NCI-H2029 (cell line): ENCODE results near the gene BHLHE41.
A peak's percentile ranks its signal among the peaks of the same experiment; 100 is the strongest.

Experiments used
- DNase-seq: peaks from one replicate; lab custom pipeline; 2025; lab: John Stamatoyannopoulos, UW

The BHLHE41 gene

DNA sequence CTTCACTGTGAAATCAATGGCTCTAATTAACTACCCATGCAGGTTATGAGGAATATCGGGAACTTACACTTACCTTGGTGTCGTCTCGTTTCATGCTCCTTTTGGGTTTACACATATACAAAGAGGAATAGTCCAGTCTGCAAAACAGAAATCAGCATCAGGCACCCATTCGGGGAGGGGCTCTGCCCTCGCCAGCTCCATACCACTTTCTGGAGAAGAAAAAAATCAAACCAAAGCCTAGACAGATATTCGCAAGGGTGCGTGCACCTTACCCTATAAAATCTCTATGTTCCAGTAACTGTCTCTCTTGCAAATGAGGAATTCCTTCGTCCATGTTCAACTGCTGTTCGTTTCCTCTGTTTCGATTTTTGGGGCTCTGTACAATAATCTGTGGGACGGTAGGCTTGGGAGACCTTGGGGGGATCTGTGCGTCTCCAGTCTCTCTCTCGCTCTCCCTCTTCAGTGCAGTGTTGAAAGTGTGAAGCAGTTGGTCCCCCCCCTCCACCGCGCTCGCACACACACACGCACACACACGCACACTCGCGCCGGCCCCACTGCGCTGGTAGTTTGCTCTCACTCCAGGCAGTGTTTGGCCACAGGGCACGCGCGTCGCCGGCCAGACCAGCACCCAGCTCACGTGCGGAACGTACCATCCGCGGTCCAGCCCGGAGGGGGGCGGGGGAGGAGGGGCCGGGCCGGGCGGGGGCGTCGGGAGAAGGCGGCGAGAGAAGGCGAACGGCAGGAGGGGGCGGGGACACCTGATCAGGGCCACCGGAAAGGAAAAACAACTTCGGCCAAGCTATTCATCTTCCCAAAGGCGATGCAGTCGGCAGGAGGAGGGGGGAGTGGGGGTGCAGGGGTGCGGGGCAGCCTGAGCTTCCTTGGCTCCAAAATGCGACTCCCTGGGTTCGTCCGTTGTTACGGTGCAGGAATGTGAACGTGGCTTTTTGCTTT lies at the start of gene BHLHE41:
Gene BHLHE41 (minus strand): TSS at position 592 of the 954 bp plus-strand sequence. CDS start 258 bp downstream, at position 334.
- DNase-seq: no peak

DNA sequence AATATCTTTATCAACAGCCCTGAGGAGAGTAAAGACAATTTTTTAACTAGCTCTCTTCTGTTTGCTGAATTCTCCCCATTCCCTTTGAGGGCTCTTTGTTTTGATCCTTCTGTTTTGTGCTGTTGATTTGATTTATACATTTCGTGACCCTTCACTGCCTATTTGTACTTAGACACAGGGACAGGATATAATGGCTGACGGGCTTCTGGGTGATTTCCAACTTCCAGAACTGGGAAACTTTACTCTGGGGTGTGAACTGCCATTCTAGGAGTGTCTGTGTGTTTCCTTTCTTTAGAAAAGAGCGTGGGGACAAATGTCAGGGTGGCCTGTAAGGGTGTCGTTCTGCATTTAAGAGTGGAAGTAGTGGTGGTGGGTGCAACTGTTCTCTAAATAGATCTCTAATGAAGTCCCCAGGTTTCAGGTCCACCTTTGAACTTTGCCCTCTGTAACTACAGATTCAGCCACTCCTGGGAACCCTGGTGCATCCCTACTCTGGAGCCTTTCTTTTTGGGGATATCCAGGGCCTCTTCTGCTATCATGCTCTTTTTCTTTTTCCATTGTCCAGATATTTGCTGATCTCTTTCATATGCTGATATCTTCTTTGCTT lies 48.2 kb upstream of the BHLHE41 start:
- DNase-seq: no peak

DNA sequence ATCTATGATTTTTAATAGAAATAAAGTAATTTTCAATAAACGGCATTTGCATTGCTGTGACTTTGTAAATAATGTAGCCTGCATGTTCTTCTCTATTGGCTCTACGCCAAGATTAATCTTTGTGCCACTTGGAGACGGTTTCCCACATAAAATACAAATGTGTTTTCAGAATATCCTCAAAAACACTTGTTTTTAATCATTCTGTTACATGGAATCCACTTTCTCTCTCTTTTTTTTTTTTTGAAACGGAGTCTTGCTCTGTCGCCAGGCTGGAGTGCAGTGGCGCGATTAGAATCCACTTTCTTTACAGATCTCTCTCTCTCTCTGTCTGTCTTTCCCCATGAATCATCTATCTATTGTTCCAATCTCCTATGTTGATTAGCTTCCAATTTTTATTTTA lies 47.7 kb upstream of the BHLHE41 start:
- DNase-seq: no peak

DNA sequence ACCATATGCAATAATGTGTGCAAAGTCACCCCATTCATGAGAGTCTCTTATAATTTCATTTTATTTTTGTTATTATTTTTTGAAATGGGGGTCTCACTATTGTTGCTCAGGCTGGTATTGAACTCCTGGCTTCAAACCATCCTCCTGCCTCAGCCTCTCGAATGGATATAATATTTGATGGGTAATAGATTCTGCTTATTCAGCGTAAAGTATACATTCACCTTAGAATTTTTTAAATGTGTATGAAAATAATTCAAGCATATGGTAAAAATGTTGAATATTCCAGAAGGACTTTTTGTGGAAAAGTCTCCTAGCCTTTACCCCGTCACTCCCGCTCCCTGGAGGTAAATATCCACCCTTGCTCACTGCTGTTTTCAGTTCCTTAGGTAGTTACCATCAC lies 47.2 kb upstream of the BHLHE41 start:
- no peak for DNase-seq

DNA sequence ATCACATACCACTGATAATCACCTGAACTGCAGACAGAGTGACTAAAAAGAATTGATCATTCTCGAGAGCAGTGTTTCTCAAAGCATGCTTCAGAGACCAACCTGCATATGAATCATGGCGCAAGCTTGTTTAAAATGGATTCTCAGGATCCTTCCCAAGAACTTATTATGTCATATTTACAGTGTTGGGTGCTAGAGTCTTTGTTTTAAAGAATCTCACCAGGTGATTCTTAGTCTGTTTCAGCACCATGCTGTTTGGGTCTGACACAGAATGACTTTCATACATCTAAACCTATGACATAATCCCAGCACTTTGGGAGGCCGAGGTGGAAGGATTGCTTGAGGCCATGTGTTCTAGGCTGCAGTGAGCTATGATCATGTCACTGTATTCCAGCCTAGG lies 39.3 kb upstream of the BHLHE41 start:
- DNase-seq: no peak

DNA sequence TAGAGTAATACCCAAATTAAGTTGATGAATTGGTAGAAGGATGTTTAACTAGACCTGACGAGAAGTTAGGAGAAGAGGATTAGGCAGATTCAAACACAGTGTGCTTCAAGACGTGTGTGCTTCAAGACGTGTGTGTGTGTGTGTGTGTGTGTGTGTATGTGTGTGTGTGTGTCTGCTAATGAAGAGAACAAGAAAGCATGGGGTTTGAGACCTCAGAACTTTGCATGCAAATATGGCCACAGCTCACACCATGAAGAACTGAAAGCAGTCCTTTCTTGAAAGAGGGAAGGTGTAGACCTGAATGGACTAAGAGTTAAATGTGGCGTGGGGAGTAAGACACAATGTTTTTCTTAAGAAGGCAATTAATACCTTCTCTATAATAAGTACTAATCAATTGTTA lies 38.1 kb upstream of the BHLHE41 start:
- no peak for DNase-seq

DNA sequence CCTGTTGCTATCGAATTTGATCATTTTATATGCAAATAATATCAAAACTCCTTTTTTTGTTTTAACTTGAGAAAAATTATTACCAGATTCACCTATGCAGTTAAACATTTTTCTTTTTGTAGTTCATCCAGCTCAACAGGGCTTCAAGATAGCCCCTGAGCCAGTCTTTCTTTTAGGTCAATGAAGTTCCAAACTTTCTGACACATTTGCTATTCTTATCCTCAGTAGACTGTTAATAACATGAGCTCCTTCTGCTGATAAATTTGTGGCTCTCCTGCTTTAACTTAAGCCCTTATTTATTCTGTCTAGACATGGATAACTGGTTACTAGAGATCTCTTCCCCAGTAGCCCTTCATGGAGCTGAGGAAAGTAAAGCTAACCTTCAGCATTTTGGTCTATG lies 37.3 kb upstream of the BHLHE41 start:
- DNase-seq: no peak

DNA sequence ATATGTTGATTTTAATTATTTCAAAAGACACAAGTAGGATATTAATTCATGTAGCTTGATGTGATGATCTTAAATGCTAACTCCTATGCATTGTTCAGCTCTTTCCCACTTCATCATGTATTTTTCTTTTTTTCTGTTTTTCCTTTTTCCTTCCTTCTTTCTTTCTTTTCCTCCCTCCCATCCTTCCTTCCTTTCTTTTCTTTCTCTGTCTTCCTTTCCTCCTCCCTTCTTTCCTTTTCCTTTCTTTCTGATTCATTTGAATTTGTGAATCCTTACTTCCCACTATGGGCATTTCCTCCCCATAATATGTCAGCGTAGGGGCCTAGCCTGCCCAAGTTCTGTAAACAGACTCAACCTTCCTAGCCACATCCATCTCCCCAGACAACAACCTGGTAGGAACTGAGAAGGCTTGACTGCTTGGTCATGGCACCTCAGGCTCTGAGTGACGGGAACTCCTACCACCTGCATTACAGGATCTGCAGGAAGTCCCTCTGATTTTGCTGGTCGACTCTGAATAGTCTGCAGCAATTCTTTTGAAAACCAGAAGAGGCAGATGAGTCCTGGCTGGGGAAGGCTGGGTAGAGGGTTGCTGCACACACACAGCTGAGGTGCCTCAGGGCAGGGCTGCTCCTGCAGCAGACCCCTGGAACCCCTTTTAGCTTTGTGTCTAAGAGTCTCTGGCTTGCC lies 33.4 kb upstream of the BHLHE41 start:
- no peak for DNase-seq

DNA sequence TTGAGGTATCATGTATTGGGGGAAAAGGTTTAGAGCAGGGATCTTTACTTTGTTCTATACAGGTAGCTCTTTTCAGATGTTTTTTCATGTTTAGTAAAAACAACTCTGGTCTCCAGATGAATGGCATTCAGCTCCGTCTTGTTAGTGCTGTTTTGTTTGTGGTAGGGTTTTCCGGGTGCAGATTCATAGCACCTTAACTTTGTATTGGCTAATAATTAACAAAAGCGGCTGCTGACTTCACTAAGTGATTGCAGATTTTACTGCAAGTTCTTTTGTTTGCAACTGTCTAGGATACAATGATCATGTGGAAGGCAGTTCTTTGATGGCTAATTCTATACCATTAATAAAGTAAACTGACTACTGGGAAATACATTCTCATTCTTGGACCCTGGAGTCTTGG lies 32.2 kb upstream of the BHLHE41 start:
- no peak for DNase-seq

DNA sequence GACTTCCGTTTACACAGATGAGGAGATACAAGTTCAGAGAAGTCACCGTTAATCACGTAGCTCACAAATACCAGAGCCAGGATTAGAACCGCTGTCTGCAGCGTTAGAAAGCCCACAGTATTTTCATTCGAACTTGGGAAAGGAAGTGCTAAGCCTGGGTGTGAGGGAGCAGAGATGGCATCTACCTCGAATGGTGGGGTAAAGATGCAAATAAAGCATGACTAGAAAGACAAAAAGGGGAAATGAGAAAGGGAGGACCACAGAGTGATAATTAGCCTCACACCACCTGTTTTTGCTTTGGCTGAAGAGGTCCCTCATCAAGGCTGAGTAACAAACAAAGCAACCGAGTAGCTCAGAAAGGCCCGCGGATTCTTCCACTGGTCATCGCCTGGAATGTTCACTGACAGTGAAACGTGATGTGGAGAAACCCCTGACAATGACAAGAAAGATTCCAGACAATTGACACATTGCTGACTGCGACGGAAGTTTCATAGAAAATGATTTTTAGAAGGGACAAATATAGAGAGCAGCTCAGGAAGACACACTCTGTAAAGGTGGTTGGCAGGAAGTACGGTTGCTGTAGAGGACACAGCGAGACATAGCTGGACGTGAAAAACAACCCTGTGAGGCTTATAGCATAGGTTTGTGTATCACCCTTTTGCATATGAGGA lies 31.5 kb upstream of the BHLHE41 start:
- no peak for DNase-seq

DNA sequence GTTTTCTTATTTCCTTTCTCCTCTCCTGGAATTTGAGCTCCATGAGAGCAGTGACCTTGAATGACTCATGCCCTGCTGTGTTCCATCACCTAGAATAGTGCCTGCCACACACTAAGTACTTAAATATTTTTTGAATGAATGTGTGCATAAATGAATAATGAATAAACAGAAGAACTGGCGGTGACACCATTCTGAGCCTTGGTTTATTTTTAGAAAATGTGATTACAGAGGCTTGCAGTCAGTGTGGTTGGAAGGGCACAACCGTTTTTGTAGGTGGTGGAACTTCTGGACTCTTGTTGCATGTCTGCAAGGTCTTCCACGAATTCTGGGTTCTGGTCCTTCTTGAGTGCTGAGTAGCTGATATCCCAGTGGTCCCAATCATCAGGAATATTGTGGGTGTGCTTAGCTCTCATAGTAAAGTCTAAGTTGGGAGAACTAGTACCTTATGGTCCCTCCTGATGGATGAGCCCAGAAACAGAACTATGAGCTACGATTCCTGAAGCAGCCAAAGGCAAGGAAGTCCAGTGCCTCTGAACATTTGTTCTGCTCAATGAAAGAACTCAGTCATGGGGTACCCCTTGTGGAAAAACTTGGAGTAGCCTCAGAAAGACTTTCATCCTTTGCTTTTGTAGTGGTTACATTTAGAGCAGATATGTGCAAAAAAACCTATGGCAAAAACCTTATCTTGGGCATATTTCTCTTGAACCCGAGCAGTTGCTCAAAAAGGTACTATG lies 28.8 kb upstream of the BHLHE41 start:
- DNase-seq: no peak

DNA sequence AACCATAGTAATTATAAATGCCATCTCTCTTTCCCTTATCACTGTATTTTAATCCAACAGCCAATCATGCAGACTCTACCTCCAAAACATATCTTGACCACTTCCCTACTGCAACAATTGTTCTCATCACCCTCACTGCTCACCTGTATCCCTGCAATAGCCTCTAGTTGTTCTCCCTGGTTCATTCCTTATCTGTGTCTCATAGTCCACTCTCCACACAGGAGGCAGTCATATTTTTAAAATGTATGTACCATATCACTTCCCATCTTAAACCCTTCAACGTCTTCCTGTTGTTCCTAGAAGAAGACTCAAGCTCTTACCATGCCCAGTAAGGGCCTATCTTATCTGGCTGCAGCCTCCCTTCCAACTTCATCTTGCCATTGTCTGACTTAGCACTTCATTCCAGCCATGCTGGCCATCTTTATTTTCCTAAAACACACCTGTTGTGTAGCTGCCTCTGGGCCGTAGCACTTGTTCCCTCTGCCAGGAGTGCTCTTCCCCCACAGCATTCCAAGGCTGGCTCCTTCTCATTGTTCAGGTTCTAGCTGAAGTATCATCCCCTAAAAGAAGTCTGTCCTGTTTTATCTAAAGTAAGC lies 27.8 kb upstream of the BHLHE41 start:
- DNase-seq: no peak

DNA sequence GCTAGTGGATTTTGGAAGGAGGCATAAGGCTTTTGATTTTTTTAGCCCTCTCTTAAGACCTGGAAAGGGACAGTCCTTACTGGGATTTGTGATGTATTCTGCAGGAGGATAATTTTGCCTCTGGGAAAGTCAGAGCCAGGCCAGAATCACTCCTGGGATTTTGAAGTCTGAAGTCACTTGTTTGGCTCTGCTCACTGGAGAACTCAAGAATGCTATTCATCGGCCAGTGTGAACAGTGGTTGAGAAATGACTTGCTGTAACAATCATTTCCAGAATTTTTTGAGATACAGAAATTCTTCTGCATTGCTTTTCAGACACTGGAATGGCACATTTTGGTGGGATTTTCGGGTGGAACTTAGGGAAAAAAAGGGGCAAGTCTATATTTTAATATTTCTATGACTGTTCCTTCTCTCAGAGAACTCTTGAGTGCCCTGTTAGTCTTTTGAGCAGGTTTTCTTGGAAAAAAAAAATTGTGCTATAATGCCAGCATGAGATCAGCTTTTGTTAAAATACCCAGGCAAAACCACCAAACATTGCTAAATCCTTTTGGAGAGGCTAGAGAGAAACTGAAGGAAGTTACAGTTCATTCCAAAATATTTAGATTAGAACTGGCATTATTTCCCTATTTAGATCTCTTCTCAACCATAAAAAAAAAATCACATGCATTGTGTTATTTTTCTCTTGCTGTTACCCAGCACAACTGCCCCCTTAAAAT lies 26.1 kb upstream of the BHLHE41 start:
- no peak for DNase-seq

DNA sequence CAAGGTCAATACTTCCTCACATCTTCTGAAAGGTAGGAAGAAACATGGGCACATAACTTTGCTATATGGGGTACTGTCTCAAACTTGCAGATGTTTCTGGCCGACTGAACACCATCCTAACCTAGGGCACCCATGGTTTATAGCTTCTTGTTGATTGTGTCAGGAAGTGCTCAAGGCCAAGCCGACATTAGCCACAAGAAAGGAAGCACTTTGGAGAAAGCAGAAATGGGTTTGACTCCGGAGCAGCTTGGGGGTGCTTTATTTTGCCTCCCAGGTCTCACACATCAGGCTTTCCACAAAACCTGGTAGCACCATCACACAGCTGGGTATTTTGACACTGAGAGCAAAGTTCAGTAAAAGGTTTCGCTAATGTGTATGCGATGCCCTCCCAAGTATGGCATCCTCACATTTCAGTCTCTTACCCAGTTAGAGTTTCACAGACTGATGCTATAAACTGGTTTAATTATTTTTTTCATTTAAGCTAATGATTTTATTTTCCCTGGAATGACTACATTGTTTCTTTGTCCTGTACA lies 25.2 kb upstream of the BHLHE41 start:
- DNase-seq: no peak

DNA sequence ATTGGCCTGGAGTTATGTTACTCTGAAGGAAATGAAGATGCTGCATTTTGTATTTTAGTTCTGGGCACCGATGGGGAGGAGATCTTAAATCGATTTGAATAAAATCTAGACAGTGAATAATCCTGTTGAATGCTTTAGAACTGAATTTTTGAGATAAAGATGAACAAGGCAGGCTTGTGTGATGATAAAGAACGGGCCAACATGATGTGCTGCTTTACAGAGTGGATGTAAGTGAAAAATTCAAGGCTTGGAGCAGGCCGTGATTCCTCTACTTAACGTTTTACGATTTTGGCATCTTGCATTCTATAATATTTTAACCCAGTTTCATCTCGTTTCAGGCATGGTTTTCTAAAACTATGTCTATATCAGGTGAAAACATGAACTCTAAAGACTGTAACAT lies 23.5 kb upstream of the BHLHE41 start:
- no peak for DNase-seq

DNA sequence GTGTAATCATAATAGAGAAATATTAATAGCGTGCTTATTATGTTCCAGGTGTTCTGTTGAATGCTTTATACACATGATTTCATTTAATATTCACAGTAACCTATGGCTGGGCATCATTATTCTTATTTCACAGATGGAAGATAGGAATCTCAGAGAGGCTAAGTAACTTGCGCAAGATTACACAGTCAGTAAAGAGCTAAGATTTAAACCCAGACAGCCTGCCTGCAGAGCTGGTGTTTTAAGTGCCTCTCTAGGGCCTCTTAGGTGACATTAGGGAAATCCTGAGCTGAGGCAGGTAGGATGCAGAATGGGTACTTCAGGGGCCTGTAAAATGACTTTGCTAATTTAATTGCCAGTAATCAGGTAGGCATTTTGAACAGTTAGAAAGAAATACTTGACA lies 18.5 kb upstream of the BHLHE41 start:
- no peak for DNase-seq

DNA sequence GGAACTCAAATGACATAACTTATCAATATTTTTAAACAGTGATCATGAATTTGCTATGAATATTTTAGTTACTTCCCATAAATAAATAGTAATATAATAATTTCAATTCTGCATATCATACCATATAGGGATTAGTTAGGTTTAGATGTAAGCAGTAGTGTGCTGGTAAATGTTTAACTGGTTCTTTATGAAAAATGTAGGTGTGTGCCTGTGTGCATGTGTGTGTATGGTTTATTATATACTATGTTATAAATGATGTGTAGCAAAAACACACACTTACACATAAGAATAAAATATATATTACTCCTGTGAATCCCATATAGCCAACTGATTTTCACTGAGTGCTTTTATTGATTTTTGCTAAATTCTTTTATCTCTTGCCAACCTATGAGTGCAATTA lies 14.0 kb upstream of the BHLHE41 start:
- no peak for DNase-seq

DNA sequence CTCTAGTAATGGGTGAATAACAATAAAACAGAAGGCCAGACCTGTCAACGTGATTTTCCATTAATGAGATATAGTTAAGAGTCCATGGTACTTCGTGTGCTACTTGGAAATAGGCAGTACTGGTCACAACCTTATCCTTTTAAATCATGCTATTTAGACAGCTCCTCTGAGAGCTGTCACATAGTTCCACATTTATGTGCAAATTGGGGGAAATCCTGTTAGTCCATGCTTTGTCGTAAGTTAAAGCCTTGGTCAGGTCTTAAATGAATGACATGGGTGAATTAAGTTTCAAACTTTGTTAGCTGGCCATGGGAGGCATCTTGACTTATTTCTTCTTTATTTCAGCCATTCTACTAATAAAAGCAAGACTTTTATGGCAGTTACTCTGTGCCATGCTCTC lies 11.9 kb upstream of the BHLHE41 start:
- DNase-seq: no peak

DNA sequence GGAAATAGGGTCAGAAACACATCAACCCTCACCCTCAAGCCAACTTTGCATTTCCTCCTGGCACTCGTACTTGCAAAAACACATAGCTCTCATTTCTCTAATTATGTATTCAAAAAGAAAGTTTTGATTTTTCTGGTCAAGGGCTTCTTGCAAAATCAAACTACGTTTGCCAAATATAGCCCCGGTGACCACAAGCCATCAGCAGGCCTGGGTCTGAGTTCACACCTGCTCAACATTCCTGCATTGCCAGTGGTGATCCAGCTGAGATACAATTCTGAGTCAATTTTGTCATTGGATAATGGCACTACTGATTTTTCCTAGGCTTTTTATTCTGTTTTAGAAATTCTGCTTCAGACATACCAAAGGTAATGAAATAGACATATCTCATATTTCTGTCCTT lies 10.7 kb upstream of the BHLHE41 start:
- no peak for DNase-seq

DNA sequence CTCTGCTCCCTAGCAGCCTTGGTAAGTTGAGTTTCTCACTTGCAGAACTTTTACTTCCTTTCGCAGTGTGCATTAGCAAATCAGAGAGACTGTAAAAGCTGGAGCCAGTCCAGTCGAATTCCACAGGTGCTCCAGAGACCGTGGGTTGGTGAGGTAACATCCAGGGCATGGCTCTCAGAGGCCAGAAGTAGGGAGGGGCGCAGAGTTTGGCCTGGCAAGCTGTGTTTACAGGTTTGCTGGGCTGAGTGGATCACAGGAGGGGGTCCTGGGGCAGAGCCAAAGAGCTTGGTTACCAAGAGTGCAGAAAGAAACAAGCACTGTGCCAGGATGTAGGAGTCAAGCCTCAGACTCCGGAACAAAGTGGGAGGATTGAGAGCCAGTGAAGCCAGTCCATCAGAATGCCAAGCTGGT lies 10.2 kb upstream of the BHLHE41 start:
- DNase-seq: peak; percentile 45
